COLO668 (cell line): ENCODE data around the gene KRTAP6-2.

Source experiments
- DNase-seq: peaks from one replicate; lab custom pipeline; 2025; ENCODE audit not compliant: unreplicated experiment; lab: John Stamatoyannopoulos, UW

The KRTAP6-2 gene

GRCh38 chr21:30577766-30578165 lies 20.9 kb downstream of the KRTAP6-2 start:
- no peak for DNase-seq

- no peak for DNase-seq
Measured at GRCh38 chr21:30567617-30568016, 31.1 kb downstream of the KRTAP6-2 start.

- DNase-seq = no peak
Measured at GRCh38 chr21:30563630-30564029, 35.1 kb downstream of the KRTAP6-2 start.

GRCh38 chr21:30563072-30563471 lies 35.6 kb downstream of the KRTAP6-2 start:
- DNase-seq = no peak

GRCh38 chr21:30561957-30562356 lies 36.7 kb downstream of the KRTAP6-2 start:
- DNase-seq = no peak

GRCh38 chr21:30561264-30561895 lies 37.3 kb downstream of the KRTAP6-2 start, which contains the start of gene KRTAP19-7:
Gene KRTAP19-7, minus strand, starts transcription at chr21:30561314. Its CDS starts 25 bp downstream, at chr21:30561289.
- DNase-seq = no peak

- DNase-seq = no peak
Measured at GRCh38 chr21:30555095-30555494, 43.6 kb downstream of the KRTAP6-2 start.

- DNase-seq = no peak
Measured at GRCh38 chr21:30552782-30553181, 45.9 kb downstream of the KRTAP6-2 start.
